Left ventricle myocardium inferior (tissue), 1 donor: ENCODE data around the gene NXPH1. TPM values are rescaled to one million over a fixed set of nuclear protein-coding genes. Genes with fewer than 3 reads are reported as not detected.

Source experiments
- DNase-seq: peaks from one replicate; pipeline ENCODE4 v3.0.0-alpha.2; 2020
- H3K27ac ChIP-seq: fragments of 200-600 bp; replicated peaks from 2 replicates; pipeline ENCODE4 v1.8.0; 2021
- H3K27me3 ChIP-seq: fragments of 200-600 bp; 2 replicates; pipeline ENCODE4 v1.8.0; 2021; ENCODE audit warnings: low read depth
- H3K36me3 ChIP-seq: fragments of 200-600 bp; 2 replicates; pipeline ENCODE4 v1.8.0; 2021
- H3K4me1 ChIP-seq: fragments of 200-600 bp; 2 replicates; pipeline ENCODE4 v1.8.0; 2021
- H3K4me3 ChIP-seq: fragments of 200-600 bp; 2 replicates; pipeline ENCODE4 v1.8.0; 2021; ENCODE audit warnings: mild to moderate bottlenecking, moderate library complexity
- H3K9me3 ChIP-seq: fragments of 200-600 bp; replicated peaks from 2 replicates; pipeline ENCODE4 v1.8.0; 2021
- CTCF ChIP-seq: fragments of 200-600 bp; IDR thresholded peaks from 2 replicates; pipeline ENCODE4 v1.8.0; 2021; ENCODE audit warnings: antibody characterized with exemption, mild to moderate bottlenecking, borderline replicate concordance
- intact Hi-C: fragments of 100-400 bp; cut with micrococcal nuclease; formaldehyde crosslinking; loops from one replicate; pipeline ENCODE4 v1.11.0; 2022
- total RNA-seq: library from RNA; stranded (reverse); fragmentation: NEBNext Ultra II Directional; extraction: Animal tissue kit (Norgen Biotek cat#: 25700); gene quantifications from one replicate; pipeline ENCODE4 v1.2.1, GENCODE V29; 2021
- donor health status: DM: no; HTN: yes; CAD: no; lungs with severe emphysema.

Gene NXPH1
- total RNA-seq, 1 donor from 2014 or later: not detected

GRCh38 chr7:8639668-8640067 is 206.3 kb downstream of the NXPH1 start:
- no peak for DNase-seq
- Histone ChIP-seq H3K36me3 (no peaks in the 10 kb centered on the region), H3K4me3 (no peak overlapping the region), H3K27ac (no peak overlapping the region), H3K9me3 (no peaks in the 10 kb centered on the region), H3K27me3 (no peaks in the 10 kb centered on the region), H3K4me1 (no peaks in the 10 kb centered on the region)
- no peak for TF ChIP-seq CTCF
- intact Hi-C loops: no loop called here

- no peaks in the 10 kb centered on the region for H3K4me1 ChIP-seq
- DNase-seq: no peak
- TF ChIP-seq CTCF: no peak
- H3K36me3 ChIP-seq: no peaks in the 10 kb centered on the region
- H3K9me3 ChIP-seq: no peaks in the 10 kb centered on the region
- H3K27me3 ChIP-seq: no peaks in the 10 kb centered on the region
- intact Hi-C loops: no loop called here
- H3K4me3 ChIP-seq: no peak overlapping the region
- H3K27ac ChIP-seq: no peak overlapping the region
Observed at GRCh38 chr7:8640671-8641070, 207.3 kb downstream of the NXPH1 start.

GRCh38 chr7:8668627-8669500 is 235.5 kb downstream of the NXPH1 start:
- no peak for TF ChIP-seq CTCF
- H3K9me3 ChIP-seq: peaks cover 18% of the 10 kb centered on the region
- no peak for DNase-seq
- H3K36me3 ChIP-seq: no peaks in the 10 kb centered on the region
- H3K4me1 ChIP-seq: no peaks in the 10 kb centered on the region
- no peaks in the 10 kb centered on the region for H3K27me3 ChIP-seq
- intact Hi-C loops: no loop called here
- H3K4me3 ChIP-seq: no peak overlapping the region
- H3K27ac ChIP-seq: no peak overlapping the region

GRCh38 chr7:8669501-8669851 is 236.1 kb downstream of the NXPH1 start:
- no peak for DNase-seq
- no peak overlapping the region for H3K4me3 ChIP-seq
- H3K27me3 ChIP-seq: no peaks in the 10 kb centered on the region
- H3K36me3 ChIP-seq: no peaks in the 10 kb centered on the region
- H3K9me3 ChIP-seq: peaks cover 18% of the 10 kb centered on the region
- intact Hi-C loops: no loop called here
- no peaks in the 10 kb centered on the region for H3K4me1 ChIP-seq
- TF ChIP-seq CTCF: no peak
- H3K27ac ChIP-seq: no peak overlapping the region

GRCh38 chr7:8684426-8684825 is 251.0 kb downstream of the NXPH1 start:
- Histone ChIP-seq H3K36me3 (no peaks in the 10 kb centered on the region), H3K4me3 (no peak overlapping the region), H3K9me3 (no peaks in the 10 kb centered on the region), H3K4me1 (no peaks in the 10 kb centered on the region), H3K27me3 (no peaks in the 10 kb centered on the region), H3K27ac (no peak overlapping the region)
- no peak for DNase-seq
- no peak for TF ChIP-seq CTCF
- intact Hi-C loops: no loop called here
